Astrocyte of the cerebellum (primary cell): ENCODE measurements around the gene BCL6B.
"Not testable (repeated sequence)": the region's sequence is repeated elsewhere in the genome, so short reads cannot be mapped to it uniquely, and the experiment has no call there.

ENCODE experiments used
- DNase-seq: peaks from one replicate; pipeline ENCODE4 v3.0.0-alpha.2; 2011; ENCODE audit warnings: low read depth
- H3K4me3 ChIP-seq: 2 replicates; pipeline ENCODE4 v1.5.1; 2011; ENCODE audit warnings: mild to moderate bottlenecking, low read depth, low read length, moderate library complexity
- in situ Hi-C: cut with HindIII; loops from 2 replicates; pipeline ENCODE4 v1.10.0; 2017; ENCODE audit warnings: low sequenced_read_pairs
- TF ChIP-seq, protein P1 (sequence below): IDR thresholded peaks from 2 replicates; pipeline ENCODE4 v1.5.1; 2012; ENCODE audit warnings: low read length, low read depth, moderate library complexity, mild to moderate bottlenecking; ENCODE audit errors: missing control alignments

BCL6B gene

DNA sequence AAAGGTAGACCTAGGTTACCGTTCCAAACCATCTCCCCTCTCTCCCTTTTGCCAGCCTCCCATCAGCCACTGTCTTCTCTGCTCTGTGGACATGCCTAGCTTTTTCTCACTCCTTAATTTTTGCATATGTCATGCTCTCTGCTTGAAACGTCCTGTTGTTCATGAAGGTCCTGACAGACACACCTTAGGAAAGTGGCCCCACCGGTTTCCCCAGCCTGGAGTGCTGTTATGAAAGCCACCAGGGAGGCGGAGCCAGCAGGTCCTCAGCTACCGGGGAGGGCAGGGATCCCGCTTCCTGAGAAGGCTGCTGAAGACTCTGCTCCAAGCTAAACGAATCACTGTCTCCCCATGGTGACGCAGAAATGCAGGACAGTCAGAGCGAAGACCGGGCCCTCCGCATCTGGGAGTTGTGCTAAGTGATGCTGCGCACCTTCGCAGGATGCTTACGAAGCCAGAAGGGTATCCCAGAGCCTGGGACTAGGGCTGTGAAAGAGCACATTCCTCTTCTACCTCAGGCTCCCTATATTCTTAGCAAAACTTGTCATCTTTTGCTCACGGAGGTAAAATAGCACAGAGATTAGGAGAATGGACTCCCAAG, 23.4 kb downstream of the BCL6B start:
- no peak overlapping the region for H3K4me3 ChIP-seq
- TF ChIP-seq, protein P1, sequence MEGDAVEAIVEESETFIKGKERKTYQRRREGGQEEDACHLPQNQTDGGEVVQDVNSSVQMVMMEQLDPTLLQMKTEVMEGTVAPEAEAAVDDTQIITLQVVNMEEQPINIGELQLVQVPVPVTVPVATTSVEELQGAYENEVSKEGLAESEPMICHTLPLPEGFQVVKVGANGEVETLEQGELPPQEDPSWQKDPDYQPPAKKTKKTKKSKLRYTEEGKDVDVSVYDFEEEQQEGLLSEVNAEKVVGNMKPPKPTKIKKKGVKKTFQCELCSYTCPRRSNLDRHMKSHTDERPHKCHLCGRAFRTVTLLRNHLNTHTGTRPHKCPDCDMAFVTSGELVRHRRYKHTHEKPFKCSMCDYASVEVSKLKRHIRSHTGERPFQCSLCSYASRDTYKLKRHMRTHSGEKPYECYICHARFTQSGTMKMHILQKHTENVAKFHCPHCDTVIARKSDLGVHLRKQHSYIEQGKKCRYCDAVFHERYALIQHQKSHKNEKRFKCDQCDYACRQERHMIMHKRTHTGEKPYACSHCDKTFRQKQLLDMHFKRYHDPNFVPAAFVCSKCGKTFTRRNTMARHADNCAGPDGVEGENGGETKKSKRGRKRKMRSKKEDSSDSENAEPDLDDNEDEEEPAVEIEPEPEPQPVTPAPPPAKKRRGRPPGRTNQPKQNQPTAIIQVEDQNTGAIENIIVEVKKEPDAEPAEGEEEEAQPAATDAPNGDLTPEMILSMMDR = no peak
- in situ Hi-C loops = no loop called here
- DNase-seq = no peak

DNA sequence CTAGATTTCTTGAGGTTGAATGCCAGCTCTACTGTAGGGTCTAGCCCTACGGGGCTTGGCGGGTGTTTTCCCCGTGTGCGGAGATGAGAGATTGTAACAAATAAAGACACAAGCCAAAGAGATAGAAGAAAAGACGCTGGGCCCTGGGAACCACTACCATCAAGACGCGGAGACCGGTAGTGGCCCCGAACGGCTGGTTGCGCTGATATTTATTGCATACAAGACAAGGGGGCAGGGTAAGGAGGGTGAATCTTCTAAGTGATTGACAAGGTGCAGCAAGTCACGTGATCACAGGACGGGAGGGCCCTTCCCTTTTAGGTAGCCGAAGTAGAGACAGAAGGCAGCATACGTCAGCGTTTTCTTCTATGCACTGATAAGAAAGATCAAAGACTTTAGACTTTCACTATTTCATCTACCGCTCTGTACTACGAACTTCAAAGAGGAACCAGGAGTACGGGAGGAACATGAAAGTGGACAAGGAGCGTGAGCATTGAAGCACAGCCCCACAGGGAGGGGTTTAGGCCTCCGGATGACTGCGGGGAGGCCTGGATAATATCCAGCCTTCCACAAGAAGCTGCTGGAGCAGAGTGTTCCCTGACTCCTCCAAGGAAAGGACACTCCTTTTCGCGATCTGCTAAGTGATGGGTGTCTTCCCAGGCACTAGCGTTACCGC, 24.0 kb downstream of the BCL6B start:
- DNase-seq, in situ Hi-C loops, H3K4me3 ChIP-seq: not testable (repeated sequence)

- no peak overlapping the region for H3K4me3 ChIP-seq
- in situ Hi-C loops = no loop called here
- TF ChIP-seq, protein P1 = no peak
- DNase-seq = no peak
Measured at GRCh38 chr17:7047566-7047965, 24.7 kb downstream of the BCL6B start.

DNA sequence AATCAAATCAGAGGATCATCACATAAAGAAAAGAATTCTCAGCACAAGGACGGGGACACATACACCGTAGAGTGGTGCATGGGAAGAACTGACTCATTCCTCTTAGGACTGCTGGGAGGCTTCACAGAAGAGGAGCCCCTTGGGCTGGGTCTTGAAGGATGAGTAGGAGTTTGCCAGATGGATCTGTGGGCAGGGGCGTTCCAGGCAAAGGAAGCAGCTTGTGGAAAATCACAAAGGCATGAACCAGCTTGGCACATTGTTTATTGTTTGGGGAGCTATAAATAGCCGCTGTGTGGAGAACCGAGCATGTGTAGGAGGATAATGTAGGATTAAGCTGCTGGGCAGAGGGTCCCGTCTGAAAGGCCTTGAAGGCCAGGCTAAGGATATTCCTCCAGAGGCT, 26.1 kb downstream of the BCL6B start:
- in situ Hi-C loops = no loop called here

GRCh38 chr17:7050583-7050982, 27.7 kb downstream of the BCL6B start:
- DNase-seq, in situ Hi-C loops, H3K4me3 ChIP-seq: not testable (repeated sequence)

More for the DNA sequence above, 26.1 kb downstream of the BCL6B start:
- H3K4me3 ChIP-seq = no peak overlapping the region
- DNase-seq = no peak
- TF ChIP-seq, protein P1 = no peak

- TF ChIP-seq, protein P1 = no peak
- in situ Hi-C loops = no loop called here
- peak; percentile 48 for DNase-seq
- no peak overlapping the region for H3K4me3 ChIP-seq
Measured at GRCh38 chr17:7056386-7056785, 33.5 kb downstream of the BCL6B start.

- TF ChIP-seq, protein P1 = no peak
- DNase-seq = no peak
- in situ Hi-C loops = no loop called here
- no peak overlapping the region for H3K4me3 ChIP-seq
Measured at GRCh38 chr17:7058831-7059447, 36.1 kb downstream of the BCL6B start.
